GM23248 (cell line): Measurements from ENCODE around the gene NDUFA13.

Experiments used
- EZH2 ChIP-seq: fragments of 200-600 bp; sonication (generic); IDR thresholded peaks from 2 replicates; pipeline ENCODE4 v1.6.1; 2018; ENCODE audit warnings: antibody characterized with exemption, mild to moderate bottlenecking; ENCODE audit not compliant: insufficient read depth, poor library complexity, severe bottlenecking
- EZH2phosphoT487 ChIP-seq: fragments of 200-600 bp; sonication (generic); IDR thresholded peaks from 2 replicates; pipeline ENCODE4 v1.6.1; 2018; ENCODE audit warnings: antibody characterized with exemption, moderate library complexity, mild to moderate bottlenecking, low read depth; ENCODE audit not compliant: insufficient read depth

DNA sequence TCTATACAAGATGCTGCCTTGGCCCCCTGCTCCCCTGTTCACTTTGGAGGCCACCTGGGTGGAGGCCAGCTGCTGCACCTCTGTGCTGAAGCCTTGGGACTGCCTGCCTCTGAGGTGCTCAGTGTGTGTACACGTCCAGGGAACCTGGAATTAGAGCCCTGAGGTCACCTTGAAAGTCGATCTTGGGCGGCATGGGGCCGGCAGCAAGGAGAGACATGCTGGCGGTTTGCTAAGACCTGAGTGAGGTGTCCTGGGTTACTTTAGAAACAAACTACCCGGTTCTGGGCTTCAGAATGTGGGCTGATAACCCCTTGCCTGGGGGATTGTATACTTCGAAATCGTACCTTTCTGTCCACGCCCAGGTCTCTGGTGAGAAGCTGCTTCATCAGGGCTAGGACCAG, 26.2 kb upstream of the NDUFA13 start:
- TF ChIP-seq EZH2 (no peak), EZH2phosphoT487 (no peak)
